Pancreas (tissue), 10 donors: Measurements from ENCODE around the gene RTTN. TPM values are rescaled to one million over a fixed set of nuclear protein-coding genes. Genes with fewer than 3 reads are reported as not detected.
A peak's percentile ranks its signal among the peaks of the same experiment; 100 is the strongest.
"Not testable (repeated sequence)": the region's sequence is repeated elsewhere in the genome, so short reads cannot be mapped to it uniquely, and the experiment has no call there.

Experiments used
- ATAC-seq, 4 donors: fragments of 200-7000 bp; cut with Tn5 transposase; one replicate each; pipeline versions ENCODE4 v1.8.0 to v1.9.1; 2020; ENCODE audit warnings: mild to moderate bottlenecking in 4 of 4, moderate library complexity in 4 of 4
- DNase-seq, 6 donors: peaks; one replicate each; pipeline ENCODE4 v3.0.0-alpha.2; 2020
- FAIRE-seq: peaks from 2 replicates; lab custom pipeline; 2012; peaks lifted over from hg19 to GRCh38; lab: Jason Lieb, UNC
- H3K27ac ChIP-seq, 4 donors: fragments of 200-600 bp; sonication (generic); 1 replicate in 3 of 4; 2 replicates in 1 of 4; pipeline versions ENCODE4 v1.5.0 to v1.8.0; 2020
- H3K27me3 ChIP-seq, 4 donors: fragments of 200-600 bp; one replicate each; pipeline ENCODE4 v1.8.0; 2021
- H3K36me3 ChIP-seq, 3 donors: fragments of 200-600 bp; sonication (generic) in 1 of 3; one replicate each; pipeline versions ENCODE4 v1.5.0 to v1.8.0; 2020 to 2021
- H3K4me1 ChIP-seq, 3 donors: fragments of 200-600 bp; one replicate each; pipeline ENCODE4 v1.8.0; 2021
- H3K4me3 ChIP-seq, 4 donors: fragments of 200-600 bp; sonication (generic) in 2 of 4; one replicate each; pipeline versions ENCODE4 v1.5.0 to v1.8.0; 2020 to 2021
- H3K9me3 ChIP-seq, 4 donors: fragments of 200-600 bp; one replicate each; pipeline ENCODE4 v1.8.0; 2021
- CTCF ChIP-seq, 4 donors: fragments of 200-600 bp; sonication (generic) in 3 of 4; IDR thresholded peaks; one replicate each; pipeline versions ENCODE4 v1.5.0 to v1.8.0; 2021; ENCODE audit warnings: antibody characterized with exemption in 4 of 4
- WGBS, 2 donors: extraction: QIAGEN DNeasy Blood & Tissue Kit; methylation state at CpG; one replicate each; pipeline ENCODE4 v1.1.7; 2013; 5-methylcytosine and 5-hydroxymethylcytosine counted together
- intact Hi-C, 3 donors: fragments of 100-400 bp; cut with DNase I; formaldehyde crosslinking; loops; one replicate each; pipeline versions ENCODE4 v1.11.1 to v1.14.2; 2022
- polyA plus RNA-seq, 2 donors: library from polyadenylated mRNA; stranded (reverse); fragments of 200-250 nt; gene quantifications; one replicate each; pipeline ENCODE4 v1.2.3, GENCODE V29; 2013
- total RNA-seq, 6 donors: library from RNA; stranded (reverse); fragmentation: NEBNext Ultra II Directional in 4 of 6; extraction: Animal tissue kit (Norgen Biotek cat#: 25700) in 4 of 6; gene quantifications; one replicate each; pipeline versions ENCODE4 v1.2.1 to v1.2.4, GENCODE V29; 2021 to 2023
- donor health status: healthy with polysubstance abuse.
- donor health status: DM: no; HTN: no; CAD: no; lungs with moderate emphysema.
- donor health status: DM: no; HTN: no; CAD: no.
- donor health status: control.
- donor health status: control.
- donor health status: Bipolar disorder and iron deficiency.
- donor health status: DM: yes; HTN: yes; CAD: no.
- donor health status: DM: no; HTN: no; CAD: no.
- donor health status: DM: no; HTN: no; CAD: no.
- donor health status: DM: yes; HTN: yes; CAD: no.

Gene RTTN
- total and polyA plus RNA-seq, 8 donors = 2.5 to 7.2 (median 4.5) TPM

DNA sequence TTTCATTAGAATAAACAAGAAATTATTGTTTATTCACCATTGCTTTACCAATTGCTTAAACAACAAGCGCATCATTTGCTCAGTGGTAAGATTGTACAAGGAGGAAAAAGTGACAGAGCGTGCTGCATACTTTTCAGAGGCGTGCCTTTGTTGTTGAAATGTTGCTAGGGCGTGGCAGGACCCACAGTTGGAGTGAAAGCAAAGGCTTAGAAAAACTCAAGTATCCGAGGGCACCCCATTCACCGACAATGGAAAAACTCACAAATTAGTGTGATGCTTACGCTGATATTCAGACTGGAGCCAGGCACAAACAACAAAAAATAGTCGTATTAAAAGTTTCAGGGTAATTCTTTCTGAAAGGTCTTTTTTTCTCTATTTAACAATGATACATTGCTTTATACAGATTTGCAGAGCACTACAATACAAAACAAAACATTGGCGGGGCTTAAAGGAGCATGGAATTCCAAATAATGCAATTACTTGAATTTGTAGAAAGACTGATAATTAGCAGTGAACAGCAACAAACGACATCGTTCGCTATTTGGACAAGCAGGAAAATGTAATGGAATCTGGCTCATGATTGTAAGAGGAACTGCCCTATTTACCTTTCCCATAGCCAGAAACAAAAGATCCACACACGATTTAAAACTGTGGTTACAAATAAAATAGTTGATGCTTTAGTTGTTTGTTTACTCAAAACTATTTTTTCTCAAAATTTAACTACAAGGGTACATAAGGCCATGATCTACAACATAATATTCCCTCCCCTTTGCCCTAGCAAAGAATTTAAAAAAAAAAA is 37.8 kb upstream of the RTTN start:
- TF ChIP-seq CTCF (IDR thresholded peaks at IDR 0.05) = no peak
- Histone ChIP-seq H3K9me3 (no peaks in the 10 kb centered on the region), H3K4me1 (no peaks in the 10 kb centered on the region), H3K27me3 (no peaks in the 10 kb centered on the region), H3K4me3 (no peak overlapping the region), H3K27ac (no peak overlapping the region), H3K36me3 (no peaks in the 10 kb centered on the region)
- 39 to 40% methylated on average over 13 of the region's 13 CpGs for WGBS, 2 donors
- intact Hi-C loops = no loop called here
- ATAC-seq (peak in 2 of 4 donors; percentile 57 to 61), DNase-seq (no peak), FAIRE-seq (no peak)

DNA sequence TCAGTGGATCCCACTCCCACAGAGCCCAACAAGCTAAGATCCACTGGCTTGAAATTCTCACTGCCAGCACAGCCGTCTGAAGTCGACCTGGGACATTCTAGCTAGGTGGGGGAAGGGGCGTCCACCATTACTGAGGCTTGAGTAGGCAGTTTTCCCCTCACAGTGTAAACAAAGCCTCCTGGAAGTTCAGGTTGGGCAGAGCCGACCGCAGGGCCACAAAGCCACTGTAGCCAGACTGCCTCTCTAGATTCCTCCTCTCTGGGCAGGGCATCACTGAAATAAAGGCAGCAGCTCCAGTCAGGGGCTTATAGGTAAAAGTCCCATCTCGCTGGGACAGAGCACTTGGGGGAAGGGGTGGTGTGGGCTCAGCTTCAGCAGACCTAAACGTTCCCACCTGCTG is 31.4 kb upstream of the RTTN start:
- FAIRE-seq, DNase-seq, H3K4me1 ChIP-seq, H3K27ac ChIP-seq, H3K27me3 ChIP-seq, H3K9me3 ChIP-seq, H3K36me3 ChIP-seq, ATAC-seq, intact Hi-C loops, H3K4me3 ChIP-seq: not testable (repeated sequence)
- whole genome bisulfite sequencing, 2 donors = 40 to 42% methylated on average over 7 of the region's 7 CpGs

GRCh38 chr18:70235478-70235877 is 30.0 kb upstream of the RTTN start:
- TF ChIP-seq CTCF (IDR thresholded peaks at IDR 0.05) = no peak
- 73 to 82% methylated on average over 5 of the region's 5 CpGs for WGBS, 2 donors
- H3K36me3 ChIP-seq = no peaks in the 10 kb centered on the region
- H3K27me3 ChIP-seq = no peaks in the 10 kb centered on the region
- no peaks in the 10 kb centered on the region for H3K9me3 ChIP-seq
- DNase-seq (no peak), ATAC-seq (no peak), FAIRE-seq (no peak)
- no peak overlapping the region for H3K27ac ChIP-seq
- no peak overlapping the region for H3K4me3 ChIP-seq
- intact Hi-C loops = no loop called here
- no peaks in the 10 kb centered on the region for H3K4me1 ChIP-seq

GRCh38 chr18:70234667-70235459 is 29.4 kb upstream of the RTTN start:
- H3K36me3 ChIP-seq = no peaks in the 10 kb centered on the region
- ATAC-seq (peak in 2 of 4 donors; percentile 44 to 55), DNase-seq (no peak), FAIRE-seq (no peak)
- H3K9me3 ChIP-seq = no peaks in the 10 kb centered on the region
- TF ChIP-seq CTCF (IDR thresholded peaks at IDR 0.05) = no peak
- intact Hi-C loops = no loop called here
- H3K27ac ChIP-seq = no peak overlapping the region
- H3K4me3 ChIP-seq = no peak overlapping the region
- 52 to 53% methylated on average over 12 of the region's 12 CpGs for WGBS, 2 donors
- no peaks in the 10 kb centered on the region for H3K27me3 ChIP-seq
- no peaks in the 10 kb centered on the region for H3K4me1 ChIP-seq

- TF ChIP-seq CTCF (IDR thresholded peaks at IDR 0.05) = no peak
- H3K4me3 ChIP-seq = no peak overlapping the region
- DNase-seq (no peak), FAIRE-seq (no peak), ATAC-seq (no peak)
- intact Hi-C loops = no loop called here
- H3K9me3 ChIP-seq = no peaks in the 10 kb centered on the region
- H3K4me1 ChIP-seq = no peaks in the 10 kb centered on the region
- no peaks in the 10 kb centered on the region for H3K36me3 ChIP-seq
- no peak overlapping the region for H3K27ac ChIP-seq
- H3K27me3 ChIP-seq = no peaks in the 10 kb centered on the region
Measured at GRCh38 chr18:70233974-70234373, 28.5 kb upstream of the RTTN start.
